Measurements from ENCODE around the gene NPR1.
"Not testable (repeated sequence)": the region's sequence is repeated elsewhere in the genome, so short reads cannot be mapped to it uniquely, and the experiment has no call there.

NPR1 gene

DNA sequence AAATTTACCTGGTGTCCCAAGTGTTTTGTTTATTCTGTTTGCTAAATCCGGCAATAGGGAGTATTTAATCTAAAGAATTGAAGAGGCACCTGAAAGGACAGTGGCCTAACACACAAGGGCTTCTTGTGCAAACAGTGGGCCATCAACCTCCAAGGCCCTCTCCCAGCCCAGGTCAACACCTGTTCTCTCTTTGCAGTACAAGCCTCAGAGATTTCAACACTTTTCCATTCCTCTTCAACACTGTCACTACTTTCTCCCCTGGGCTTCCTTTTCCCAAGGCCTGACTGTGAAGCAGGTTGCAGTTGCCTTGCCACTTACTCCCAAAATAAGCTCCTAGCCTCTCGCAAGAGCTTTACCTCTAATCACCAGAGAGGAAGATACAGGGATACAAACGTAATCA, 23.2 kb upstream of the NPR1 start:
- H3K27me3 Mint-ChIP-seq: no peaks in the 10 kb centered on the region
- H3K4me3 Mint-ChIP-seq: no peak overlapping the region
- DNase-seq (ENCODE audit: low spot score in 2 of 2) (no peak), ATAC-seq (replicated peaks; ENCODE audit: extremely low read depth, poor library complexity, severe bottlenecking) (no peak)
- no peak overlapping the region for H3K27ac Mint-ChIP-seq (ENCODE audit: low read depth)
- H3K4me1 Mint-ChIP-seq: peaks cover 9% of the 10 kb centered on the region
- peaks cover 6% of the 10 kb centered on the region for H3K36me3 Mint-ChIP-seq (ENCODE audit: insufficient read depth)
- no peaks in the 10 kb centered on the region for H3K9me3 Mint-ChIP-seq

DNA sequence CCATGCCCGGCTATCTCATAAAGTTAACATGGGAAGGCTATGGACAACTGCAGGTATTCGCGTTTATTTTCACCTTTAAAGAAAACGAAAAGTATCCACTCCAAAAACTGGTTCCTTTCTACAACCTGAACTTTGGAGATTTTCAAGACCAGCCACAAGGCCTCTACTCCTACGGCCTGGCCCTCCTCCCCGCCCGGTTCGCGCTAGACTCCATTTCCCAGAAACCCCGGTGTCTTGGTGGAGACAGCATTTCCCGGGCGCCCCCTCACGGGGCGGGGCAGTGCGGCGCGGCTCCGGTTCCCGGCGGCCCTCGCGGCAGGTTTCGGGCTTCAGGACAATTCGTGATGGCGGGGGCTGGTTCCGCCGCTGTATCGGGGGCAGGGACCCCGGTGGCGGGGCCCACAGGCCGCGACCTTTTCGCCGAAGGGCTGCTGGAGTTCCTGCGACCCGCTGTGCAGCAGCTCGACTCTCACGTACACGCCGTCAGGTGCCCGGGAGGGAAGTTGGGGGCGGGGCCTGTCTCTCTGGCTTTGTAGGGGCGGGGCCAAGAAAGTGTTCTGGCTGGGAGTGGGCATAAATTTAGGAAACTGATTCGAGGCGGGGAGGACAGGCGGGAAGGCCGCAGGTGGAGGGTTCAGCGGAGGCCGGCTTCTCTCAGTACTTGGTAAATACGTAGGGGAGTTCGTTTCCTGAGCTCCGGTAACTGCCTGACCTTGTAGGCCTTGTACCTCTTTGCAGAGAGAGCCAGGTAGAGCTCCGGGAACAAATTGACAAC, 19.9 kb upstream of the NPR1 start, which contains the start of gene SNAPIN:
Gene SNAPIN (plus strand): TSS at position 304 of the 775 bp plus-strand sequence. CDS start 41 bp downstream, at position 345.
- H3K27ac Mint-ChIP-seq (ENCODE audit: low read depth): peak within 1 kb of the TSS; percentile 84

DNA sequence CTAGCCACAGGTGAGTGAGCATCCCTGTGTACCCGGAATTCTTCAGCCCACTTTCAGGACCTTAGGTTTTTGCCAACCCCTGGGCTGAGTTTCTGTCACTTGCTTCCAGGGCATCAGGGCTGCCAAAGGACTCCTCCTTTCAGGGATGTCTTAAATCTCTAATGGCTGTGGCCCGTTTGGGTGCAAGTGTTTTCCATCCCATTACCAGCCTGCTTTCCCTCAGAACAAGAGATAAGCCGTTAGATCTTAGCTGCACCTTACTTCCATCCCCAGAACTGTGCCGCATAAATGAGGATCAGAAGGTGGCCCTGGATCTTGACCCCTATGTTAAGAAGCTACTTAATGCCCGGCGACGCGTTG, 19.3 kb upstream of the NPR1 start:
- ATAC-seq (replicated peaks; ENCODE audit: extremely low read depth, poor library complexity, severe bottlenecking): no peak
- H3K36me3 Mint-ChIP-seq (ENCODE audit: insufficient read depth): peaks cover 39% of the 10 kb centered on the region
- H3K4me1 Mint-ChIP-seq: peaks cover 9% of the 10 kb centered on the region
- peak overlapping the region; percentile 91 for H3K4me3 Mint-ChIP-seq
- H3K27me3 Mint-ChIP-seq: no peaks in the 10 kb centered on the region
- H3K27ac Mint-ChIP-seq (ENCODE audit: low read depth): peak overlapping the region; percentile 84
- no peaks in the 10 kb centered on the region for H3K9me3 Mint-ChIP-seq
- DNase-seq (ENCODE audit: low spot score in 2 of 2): no peak

More for the DNA sequence above, 19.9 kb upstream of the NPR1 start, which contains the start of gene SNAPIN:
- Mint-ChIP-seq H3K36me3 (ENCODE audit: insufficient read depth) (peaks cover 34% of the 10 kb centered on the region), H3K9me3 (no peaks in the 10 kb centered on the region), H3K27me3 (no peaks in the 10 kb centered on the region), H3K4me3 (peak within 1 kb of the TSS; percentile 91), H3K4me1 (peaks cover 9% of the 10 kb centered on the region)
- DNase-seq (ENCODE audit: low spot score in 2 of 2) (peak; percentile 82 to 83), ATAC-seq (replicated peaks; ENCODE audit: extremely low read depth, poor library complexity, severe bottlenecking) (peak; percentile 97)

DNA sequence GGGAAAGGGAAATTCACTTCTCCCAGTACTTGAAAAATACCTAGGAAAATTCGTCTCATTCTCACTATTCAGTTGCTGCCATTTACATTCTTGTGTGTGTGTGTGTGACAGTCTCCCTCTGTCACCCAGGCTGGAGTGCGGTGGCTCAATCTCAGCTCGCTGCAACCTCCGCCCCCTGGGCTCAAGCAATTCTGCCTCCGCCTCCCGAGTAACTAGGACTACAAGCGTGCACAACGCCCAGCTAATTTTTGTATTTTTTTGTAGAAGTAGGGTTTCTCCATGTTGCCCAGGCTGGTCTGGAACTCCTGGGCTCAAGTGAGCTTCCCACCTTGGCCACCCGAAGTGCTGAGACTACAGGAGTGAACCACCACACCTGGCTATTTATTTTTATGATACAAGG, 18.8 kb upstream of the NPR1 start:
- H3K4me3 Mint-ChIP-seq: peak overlapping the region; percentile 91
- ATAC-seq (replicated peaks; ENCODE audit: extremely low read depth, poor library complexity, severe bottlenecking): no peak
- H3K4me1 Mint-ChIP-seq: peaks cover 9% of the 10 kb centered on the region
- no peaks in the 10 kb centered on the region for H3K9me3 Mint-ChIP-seq
- H3K36me3 Mint-ChIP-seq (ENCODE audit: insufficient read depth): peaks cover 44% of the 10 kb centered on the region
- no peak for DNase-seq (ENCODE audit: low spot score in 2 of 2)
- no peaks in the 10 kb centered on the region for H3K27me3 Mint-ChIP-seq
- H3K27ac Mint-ChIP-seq (ENCODE audit: low read depth): no peak overlapping the region

DNA sequence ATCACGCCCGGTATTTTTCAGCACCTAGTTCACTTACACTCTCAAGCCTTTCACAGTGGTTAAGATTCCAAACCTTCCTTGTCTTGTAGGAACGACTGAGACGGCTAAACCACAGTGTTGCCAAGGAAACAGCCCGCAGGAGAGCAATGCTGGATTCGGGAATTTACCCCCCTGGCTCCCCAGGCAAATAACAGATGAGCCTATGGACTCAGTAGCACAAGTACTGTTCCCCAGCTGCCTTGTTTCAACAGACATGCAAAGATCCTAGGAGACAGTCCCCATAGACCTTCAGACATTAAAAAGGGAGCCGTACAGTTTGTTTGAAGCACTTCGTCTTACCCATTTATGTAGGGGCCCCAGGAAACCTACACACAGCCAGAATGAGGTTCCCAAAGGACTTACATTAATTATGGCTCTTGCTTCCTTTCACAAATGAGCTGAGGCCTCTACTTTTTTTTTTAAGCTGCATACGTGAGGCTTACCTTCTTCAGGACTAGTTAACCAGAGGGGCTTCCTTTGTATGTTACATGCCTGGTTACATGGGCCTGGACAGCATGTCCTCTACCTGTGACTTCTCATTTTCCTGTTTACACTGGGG, 17.3 kb upstream of the NPR1 start:
- H3K4me3 Mint-ChIP-seq: peak overlapping the region; percentile 29
- no peaks in the 10 kb centered on the region for H3K27me3 Mint-ChIP-seq
- H3K27ac Mint-ChIP-seq (ENCODE audit: low read depth): no peak overlapping the region
- peaks cover 9% of the 10 kb centered on the region for H3K4me1 Mint-ChIP-seq
- DNase-seq (ENCODE audit: low spot score in 2 of 2) (no peak), ATAC-seq (replicated peaks; ENCODE audit: extremely low read depth, poor library complexity, severe bottlenecking) (no peak)
- no peaks in the 10 kb centered on the region for H3K9me3 Mint-ChIP-seq
- H3K36me3 Mint-ChIP-seq (ENCODE audit: insufficient read depth): peaks cover 59% of the 10 kb centered on the region

DNA sequence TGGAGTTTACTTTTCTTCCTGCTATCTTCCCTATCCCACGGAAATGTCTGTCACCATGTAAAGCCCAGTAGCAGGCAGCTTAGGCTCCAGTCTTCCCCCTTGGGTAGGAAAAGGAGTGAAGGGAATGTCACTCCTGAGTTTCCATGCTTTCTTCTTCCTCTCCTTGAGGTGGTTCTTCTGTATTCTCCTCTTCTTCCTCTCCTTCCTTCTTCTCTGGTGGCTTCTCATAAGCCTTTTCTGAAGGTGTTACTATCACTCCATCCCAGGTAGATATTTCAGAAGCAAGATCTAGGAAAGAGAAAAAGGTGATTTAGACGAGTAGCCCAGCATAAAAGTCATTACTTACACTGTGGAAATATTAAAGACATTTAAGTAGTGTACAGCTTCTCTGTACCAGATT, 16.2 kb upstream of the NPR1 start:
- Mint-ChIP-seq H3K27me3 (no peaks in the 10 kb centered on the region), H3K9me3 (no peaks in the 10 kb centered on the region), H3K36me3 (ENCODE audit: insufficient read depth) (peaks cover 70% of the 10 kb centered on the region), H3K27ac (ENCODE audit: low read depth) (no peak overlapping the region), H3K4me1 (peaks cover 9% of the 10 kb centered on the region), H3K4me3 (no peak overlapping the region)
- no peak for DNase-seq (ENCODE audit: low spot score in 2 of 2)
- no peak for ATAC-seq (replicated peaks; ENCODE audit: extremely low read depth, poor library complexity, severe bottlenecking)

DNA sequence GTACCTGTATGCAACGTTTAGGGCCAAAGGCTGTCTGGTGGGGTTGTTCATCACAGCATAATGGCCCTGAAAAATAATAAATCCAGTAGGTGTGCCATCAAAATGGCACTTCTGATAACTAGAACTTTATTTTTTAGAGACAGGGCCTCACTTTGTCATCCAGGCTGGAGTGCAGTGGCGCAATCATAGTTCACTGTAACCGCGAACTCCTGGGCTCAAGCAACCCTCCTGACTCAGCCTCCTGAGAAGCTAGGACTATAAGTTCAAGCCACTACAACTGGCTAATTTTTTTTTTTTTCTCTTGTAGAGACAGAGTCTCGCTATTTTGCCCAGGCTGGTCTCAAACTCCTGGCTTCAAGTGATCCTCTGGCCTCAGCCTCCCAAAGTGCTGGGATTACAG, 15.3 kb upstream of the NPR1 start:
- no peaks in the 10 kb centered on the region for H3K9me3 Mint-ChIP-seq
- DNase-seq (ENCODE audit: low spot score in 2 of 2) (no peak), ATAC-seq (replicated peaks; ENCODE audit: extremely low read depth, poor library complexity, severe bottlenecking) (no peak)
- H3K36me3 Mint-ChIP-seq (ENCODE audit: insufficient read depth): peaks cover 79% of the 10 kb centered on the region
- peaks cover 16% of the 10 kb centered on the region for H3K4me1 Mint-ChIP-seq
- H3K27me3 Mint-ChIP-seq: no peaks in the 10 kb centered on the region
- no peak overlapping the region for H3K4me3 Mint-ChIP-seq
- H3K27ac Mint-ChIP-seq (ENCODE audit: low read depth): no peak overlapping the region

DNA sequence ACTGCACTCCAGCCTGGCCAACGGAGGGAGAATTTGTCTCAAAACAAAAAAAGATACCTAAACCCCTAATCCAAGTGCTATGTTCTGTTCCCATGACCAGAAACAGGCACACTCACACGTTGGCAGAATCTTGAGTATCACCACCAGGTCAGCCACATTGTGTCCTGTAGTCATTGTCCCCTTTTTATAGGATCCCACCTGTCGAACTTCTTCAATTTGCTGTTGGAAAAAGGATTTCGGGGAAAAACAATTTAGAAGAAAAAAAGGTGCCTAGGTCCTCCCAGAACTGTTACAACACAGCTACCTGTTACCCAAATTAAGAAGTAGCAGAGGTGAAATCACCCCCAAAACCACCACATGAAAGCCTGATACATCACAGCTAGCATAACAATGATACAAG, 11.0 kb upstream of the NPR1 start:
- Mint-ChIP-seq H3K9me3 (no peaks in the 10 kb centered on the region), H3K27me3 (no peaks in the 10 kb centered on the region), H3K27ac (ENCODE audit: low read depth) (no peak overlapping the region), H3K4me1 (peaks cover 10% of the 10 kb centered on the region), H3K4me3 (no peak overlapping the region), H3K36me3 (ENCODE audit: insufficient read depth) (peaks cover 64% of the 10 kb centered on the region)
- DNase-seq (ENCODE audit: low spot score in 2 of 2) (no peak), ATAC-seq (replicated peaks; ENCODE audit: extremely low read depth, poor library complexity, severe bottlenecking) (no peak)

DNA sequence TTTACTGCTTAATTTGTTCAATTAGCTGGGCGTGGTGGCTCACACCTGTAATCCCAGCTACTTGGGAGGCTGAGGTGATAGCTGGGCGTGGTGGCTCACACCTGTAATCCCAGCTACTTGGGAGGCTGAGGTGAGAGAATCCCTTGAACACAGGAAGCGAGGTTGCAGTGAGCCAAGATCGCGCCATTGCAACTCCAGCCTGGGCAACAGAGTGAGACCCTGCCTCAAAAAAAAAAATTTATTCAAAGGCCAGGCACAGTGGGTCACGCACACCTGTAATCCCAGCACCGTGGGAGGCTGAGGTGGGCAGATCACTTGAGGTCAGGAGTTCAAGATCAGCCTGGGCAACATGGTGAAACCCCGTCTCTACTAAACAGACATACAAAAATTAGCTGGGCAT, 9.8 kb upstream of the NPR1 start:
- not testable (repeated sequence) for H3K27me3 Mint-ChIP-seq; H3K27ac Mint-ChIP-seq (ENCODE audit: low read depth); ATAC-seq (replicated peaks; ENCODE audit: extremely low read depth, poor library complexity, severe bottlenecking); H3K9me3 Mint-ChIP-seq; DNase-seq (ENCODE audit: low spot score in 2 of 2)
- Mint-ChIP-seq H3K4me1 (peaks cover 10% of the 10 kb centered on the region), H3K4me3 (peak overlapping the region; percentile 50), H3K36me3 (ENCODE audit: insufficient read depth) (peaks cover 54% of the 10 kb centered on the region)

DNA sequence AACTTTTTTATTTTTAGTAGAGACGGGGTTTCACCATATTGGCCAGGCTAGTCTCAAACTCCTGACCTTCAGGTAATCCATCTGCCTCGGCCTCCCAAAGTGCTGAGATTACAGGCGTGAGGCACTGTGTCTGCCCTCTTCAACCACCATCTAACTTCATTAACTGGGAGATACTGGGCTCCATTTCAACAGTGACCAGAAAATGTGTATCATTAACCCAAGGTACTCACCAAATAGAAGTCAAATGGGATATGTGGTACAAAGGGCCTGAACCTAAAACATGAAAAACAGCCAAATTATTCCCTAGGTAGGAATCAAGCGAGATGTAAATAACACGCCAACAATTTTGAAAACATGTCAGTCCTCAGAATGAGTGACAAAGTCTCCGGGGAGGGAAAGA, 8.9 kb upstream of the NPR1 start:
- H3K36me3 Mint-ChIP-seq (ENCODE audit: insufficient read depth): peaks cover 46% of the 10 kb centered on the region
- no peak overlapping the region for H3K4me3 Mint-ChIP-seq
- peaks cover 10% of the 10 kb centered on the region for H3K4me1 Mint-ChIP-seq
- no peaks in the 10 kb centered on the region for H3K9me3 Mint-ChIP-seq
- no peaks in the 10 kb centered on the region for H3K27me3 Mint-ChIP-seq
- ATAC-seq (replicated peaks; ENCODE audit: extremely low read depth, poor library complexity, severe bottlenecking): no peak
- no peak overlapping the region for H3K27ac Mint-ChIP-seq (ENCODE audit: low read depth)
- no peak for DNase-seq (ENCODE audit: low spot score in 2 of 2)

DNA sequence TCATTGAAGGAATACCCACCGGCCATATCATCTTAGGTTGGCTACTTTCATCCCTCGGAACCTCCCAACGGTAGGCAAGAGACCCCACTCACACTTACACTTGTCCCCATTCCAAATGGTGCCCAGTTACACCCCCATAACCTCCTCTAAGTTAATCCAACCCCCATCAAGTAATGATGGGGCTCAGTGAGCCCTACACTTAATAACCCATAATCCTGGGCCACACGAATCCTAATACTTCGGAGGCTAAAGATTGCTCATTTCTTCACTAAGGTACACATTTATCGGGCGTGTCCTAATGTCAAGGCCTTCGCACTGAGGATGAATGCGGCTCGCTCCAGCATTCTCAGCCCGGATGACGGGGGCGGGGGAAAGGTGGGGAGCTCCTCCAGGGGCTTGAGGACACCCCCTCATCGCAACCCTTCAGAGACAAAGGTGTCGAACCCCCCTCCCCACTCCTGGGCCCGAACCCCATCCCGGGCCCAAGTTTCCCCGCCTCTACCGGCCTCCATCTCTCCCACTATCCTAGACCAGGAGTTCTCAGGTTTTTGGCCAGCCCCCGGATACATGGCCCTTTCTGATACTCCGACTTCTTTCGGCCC, 8.1 kb upstream of the NPR1 start:
- Mint-ChIP-seq H3K36me3 (ENCODE audit: insufficient read depth) (peaks cover 38% of the 10 kb centered on the region), H3K27ac (ENCODE audit: low read depth) (no peak overlapping the region), H3K9me3 (no peaks in the 10 kb centered on the region), H3K4me3 (no peak overlapping the region), H3K27me3 (no peaks in the 10 kb centered on the region), H3K4me1 (peaks cover 10% of the 10 kb centered on the region)
- ATAC-seq (replicated peaks; ENCODE audit: extremely low read depth, poor library complexity, severe bottlenecking) (no peak), DNase-seq (ENCODE audit: low spot score in 2 of 2) (no peak)

DNA sequence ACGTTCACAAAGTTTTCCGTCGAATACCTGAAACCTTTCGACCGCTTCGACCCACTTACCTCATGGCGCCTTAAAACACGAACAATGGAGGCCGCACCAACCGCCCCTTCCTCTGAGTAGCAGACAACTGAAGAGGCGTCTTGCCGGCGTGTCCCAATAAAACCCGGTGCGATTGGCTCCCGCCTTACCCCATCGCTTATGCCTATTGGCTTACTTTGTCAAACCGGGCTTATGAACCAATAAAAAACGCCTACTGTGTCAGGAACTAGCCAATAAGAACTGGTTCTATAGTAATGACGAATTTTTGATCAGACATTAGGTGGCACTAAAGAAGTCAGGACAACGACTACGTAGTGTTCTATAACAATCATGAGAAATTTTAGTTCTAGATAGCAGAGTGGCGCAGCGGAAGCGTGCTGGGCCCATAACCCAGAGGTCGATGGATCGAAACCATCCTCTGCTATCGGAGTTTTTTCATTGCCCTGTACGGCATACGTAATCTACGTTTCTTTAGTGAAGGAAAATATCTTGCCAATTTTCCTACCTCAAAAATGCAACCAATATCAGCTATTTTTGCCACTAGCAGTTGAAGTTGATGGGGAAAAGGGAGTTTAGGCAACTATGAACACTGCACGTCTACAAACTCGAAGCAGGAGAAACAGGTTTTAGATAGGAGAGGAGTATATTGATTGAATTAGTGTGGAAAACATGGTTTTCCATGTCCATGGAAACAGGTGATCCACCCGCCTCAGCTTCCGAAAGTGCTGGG, 7.4 kb upstream of the NPR1 start, which contains the start of gene ILF2:
Gene ILF2 (minus strand): TSS at position 135 of the 769 bp plus-strand sequence. CDS start 71 bp downstream, at position 64.
- DNase-seq (ENCODE audit: low spot score in 2 of 2) (peak; percentile 92 to 97), ATAC-seq (replicated peaks; ENCODE audit: extremely low read depth, poor library complexity, severe bottlenecking) (peak; percentile 93)
- no peaks in the 10 kb centered on the region for H3K27me3 Mint-ChIP-seq
- no peak within 1 kb of the TSS for H3K27ac Mint-ChIP-seq (ENCODE audit: low read depth)
- no peak within 1 kb of the TSS for H3K4me3 Mint-ChIP-seq
- peaks cover 10% of the 10 kb centered on the region for H3K4me1 Mint-ChIP-seq
- H3K36me3 Mint-ChIP-seq (ENCODE audit: insufficient read depth): peaks cover 31% of the 10 kb centered on the region
- no peaks in the 10 kb centered on the region for H3K9me3 Mint-ChIP-seq
